Measurements from ENCODE around the gene KDM4B. TPM values are rescaled to one million over a fixed set of nuclear protein-coding genes. Genes with fewer than 3 reads are reported as not detected.
A peak's percentile ranks its signal among the peaks of the same experiment; 100 is the strongest.

Gene KDM4B
- total and polyA plus RNA-seq, 2 of the 8 experiments (the other 6 are each of a cell fraction or from before 2014, with no cell fraction given), result 12.0 to 31.9 TPM

DNA sequence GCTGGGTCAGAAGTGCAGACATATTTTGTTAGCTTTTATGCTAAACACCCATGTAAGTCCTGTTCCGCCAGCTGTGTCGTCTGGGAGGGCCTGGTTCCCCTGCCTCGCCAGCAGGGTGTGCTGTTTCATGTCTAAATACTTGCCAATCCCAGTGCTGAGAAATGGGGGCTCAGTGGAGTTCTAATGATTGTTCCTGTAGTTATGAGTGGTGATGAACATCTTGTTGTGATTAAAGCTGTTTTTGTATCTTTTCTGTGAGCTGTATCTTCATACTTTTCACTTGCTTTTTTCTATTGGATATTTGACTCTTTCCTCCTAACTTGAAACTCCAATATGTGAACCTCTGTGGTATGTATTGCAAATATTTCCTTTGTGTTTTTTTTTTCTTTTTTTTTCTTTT lies 32.7 kb downstream of the KDM4B start:
- H3K36me3 ChIP-seq (ENCODE audit: control insufficient read depth in 2 of 4, insufficient read depth in 4 of 4, low read length in 3 of 4), result no peaks in the 10 kb centered on the region
- no peak overlapping the region for H3K18ac ChIP-seq (ENCODE audit: extremely low read depth, low read length)
- CTCF ChIA-PET (ENCODE audit: partially characterized antibody), result interaction anchor here (0.6 to 5.3 kb wide), 36 partner anchors 10 to 1520 kb away, joined by 3 to 175 read pairs (median 4); partner anchors contain the start of genes KDM4B and PLIN3
- no peak overlapping the region for H2BK120ac ChIP-seq (replicated peaks; ENCODE audit: low read depth, low read length)
- H2BK5ac ChIP-seq (ENCODE audit: low read depth, low read length), result no peak overlapping the region
- no peak overlapping the region for H2BK15ac ChIP-seq (ENCODE audit: low read length)
- H3K4me3 ChIP-seq (ENCODE audit: extremely low read depth in 1 of 4, insufficient read depth in 2 of 4, low read depth in 3 of 4, low read length in 4 of 4), result no peak overlapping the region
- no peaks in the 10 kb centered on the region for H3K27me3 ChIP-seq (replicated peaks in 1 of 4; ENCODE audit: control insufficient read depth in 3 of 4, extremely low read depth in 1 of 4, insufficient read depth in 3 of 4, low read length in 3 of 4)
- H3K56ac ChIP-seq (replicated peaks; ENCODE audit: insufficient read length, low read depth, low read length), result no peak overlapping the region
- H4K8ac ChIP-seq (ENCODE audit: extremely low read depth, insufficient read depth, low read length), result no peak overlapping the region
- no peak for DNase-seq (ENCODE audit: low read depth in 1 of 2, low spot score in 2 of 2)
- H2BK12ac ChIP-seq (ENCODE audit: low read depth, low read length), result no peak overlapping the region
- no peaks in the 10 kb centered on the region for H3K9me3 ChIP-seq (ENCODE audit: insufficient read depth in 2 of 2, low read depth in 1 of 2, low read length in 1 of 2)
- no peak overlapping the region for H4K5ac ChIP-seq (ENCODE audit: insufficient read length, low read depth, low read length)
- POLR2A ChIA-PET (ENCODE audit: partially characterized antibody), result interaction anchor here (0.6 kb wide), 1 partner anchor 125 kb away, joined by 3 read pairs; no protein-coding TSS in a partner anchor
- no peak overlapping the region for H2AFZ ChIP-seq (ENCODE audit: low read length)
- no peak overlapping the region for H3K14ac ChIP-seq (ENCODE audit: insufficient read length)
- H4K91ac ChIP-seq (replicated peaks; ENCODE audit: insufficient read length, low read length), result no peak overlapping the region
- H3K27ac ChIP-seq (ENCODE audit: low read depth, low read length), result no peak overlapping the region
- no peak overlapping the region for H2AK5ac ChIP-seq (ENCODE audit: low read depth, low read length)
- H3K9ac ChIP-seq (replicated peaks in 1 of 4; ENCODE audit: extremely low read depth in 1 of 4, low read depth in 3 of 4, low read length in 3 of 4), result no peak overlapping the region
- H3K79me2 ChIP-seq (ENCODE audit: control insufficient read depth in 1 of 2, insufficient read depth in 2 of 2, low read length in 2 of 2), result peaks cover 0 to 49% of the 10 kb centered on the region in 2 experiments; a peak in 2 of 4 replicates
- H4K20me1 ChIP-seq (replicated peaks in 1 of 2; ENCODE audit: control insufficient read depth in 1 of 2, insufficient read depth in 2 of 2, low read length in 2 of 2), result peaks cover 12 to 15% of the 10 kb centered on the region in 2 experiments
- peaks cover 10% of the 10 kb centered on the region; the same call in 1 of the 2 replicates for H3K23me2 ChIP-seq (ENCODE audit: low read depth, low read length)
- H3K79me1 ChIP-seq (ENCODE audit: low read depth, low read length), result peaks cover 19% of the 10 kb centered on the region
- FAIRE-seq, result peak; percentile 95
- H3K23ac ChIP-seq (ENCODE audit: insufficient read length), result no peak overlapping the region
- no peak overlapping the region for H3K4me2 ChIP-seq (ENCODE audit: insufficient read depth in 1 of 2, low read depth in 2 of 2, low read length in 2 of 2)
- no peak overlapping the region for H3K4ac ChIP-seq (replicated peaks; ENCODE audit: insufficient read length, low read depth, low read length)
- H3K4me1 ChIP-seq (replicated peaks in 1 of 4; ENCODE audit: control insufficient read depth in 3 of 4, insufficient read depth in 4 of 4, low read length in 3 of 4), result no peaks in the 10 kb centered on the region; a peak in 1 of 7 replicates
- H2BK20ac ChIP-seq (ENCODE audit: low read length), result no peak overlapping the region
- 51% methylated on average over 3 of the region's 3 CpGs; no CpG with 5 or more reads in 1 of the 2 experiments for WGBS, 2 experiments (ENCODE audit: extremely low coverage in 1 of 2, insufficient coverage in 1 of 2, insufficient read length in 1 of 2, insufficient replicate concordance in 2 of 2, low coverage in 1 of 2, low lambda C conversion rate in 2 of 2, missing lambda C conversion rate in 1 of 2)
- no peak for TF ChIP-seq HDAC6 (IDR thresholded peaks at IDR 0.05; ENCODE audit: low read depth, low read length)
- no peak for TF ChIP-seq EP300 (IDR thresholded peaks at IDR 0.05; ENCODE audit: borderline replicate concordance in 1 of 2, low read depth in 2 of 2, low read length in 2 of 2)
- no peak for TF ChIP-seq CREB1 (IDR thresholded peaks at IDR 0.05)
- no peak for TF ChIP-seq SUZ12 (IDR thresholded peaks at IDR 0.05; ENCODE audit: low read length)
- peak; percentile 57 to 67 for TF ChIP-seq RAD21 (IDR thresholded peaks at IDR 0.05 in 1 of 2, conservative IDR thresholded peaks at IDR 0.05 in 1 of 2; ENCODE audit: low read depth in 2 of 2, low read length in 2 of 2)
- no peak for TF ChIP-seq POLR2AphosphoS5 (IDR thresholded peaks at IDR 0.05; ENCODE audit: low read depth, low read length)
- TF ChIP-seq, protein P1, sequence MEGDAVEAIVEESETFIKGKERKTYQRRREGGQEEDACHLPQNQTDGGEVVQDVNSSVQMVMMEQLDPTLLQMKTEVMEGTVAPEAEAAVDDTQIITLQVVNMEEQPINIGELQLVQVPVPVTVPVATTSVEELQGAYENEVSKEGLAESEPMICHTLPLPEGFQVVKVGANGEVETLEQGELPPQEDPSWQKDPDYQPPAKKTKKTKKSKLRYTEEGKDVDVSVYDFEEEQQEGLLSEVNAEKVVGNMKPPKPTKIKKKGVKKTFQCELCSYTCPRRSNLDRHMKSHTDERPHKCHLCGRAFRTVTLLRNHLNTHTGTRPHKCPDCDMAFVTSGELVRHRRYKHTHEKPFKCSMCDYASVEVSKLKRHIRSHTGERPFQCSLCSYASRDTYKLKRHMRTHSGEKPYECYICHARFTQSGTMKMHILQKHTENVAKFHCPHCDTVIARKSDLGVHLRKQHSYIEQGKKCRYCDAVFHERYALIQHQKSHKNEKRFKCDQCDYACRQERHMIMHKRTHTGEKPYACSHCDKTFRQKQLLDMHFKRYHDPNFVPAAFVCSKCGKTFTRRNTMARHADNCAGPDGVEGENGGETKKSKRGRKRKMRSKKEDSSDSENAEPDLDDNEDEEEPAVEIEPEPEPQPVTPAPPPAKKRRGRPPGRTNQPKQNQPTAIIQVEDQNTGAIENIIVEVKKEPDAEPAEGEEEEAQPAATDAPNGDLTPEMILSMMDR (IDR thresholded peaks at IDR 0.05; ENCODE audit: control extremely low read depth in 1 of 3, insufficient read depth in 1 of 3, low read depth in 1 of 3, low read length in 3 of 3), result peak; percentile 76 to 94 (median 93)
- peak; percentile 63; the same call in 1 of the 2 replicates for TF ChIP-seq GABPA (IDR thresholded peaks at IDR 0.05; ENCODE audit: borderline replicate concordance, insufficient read depth, low read length)
- TF ChIP-seq, protein P2, sequence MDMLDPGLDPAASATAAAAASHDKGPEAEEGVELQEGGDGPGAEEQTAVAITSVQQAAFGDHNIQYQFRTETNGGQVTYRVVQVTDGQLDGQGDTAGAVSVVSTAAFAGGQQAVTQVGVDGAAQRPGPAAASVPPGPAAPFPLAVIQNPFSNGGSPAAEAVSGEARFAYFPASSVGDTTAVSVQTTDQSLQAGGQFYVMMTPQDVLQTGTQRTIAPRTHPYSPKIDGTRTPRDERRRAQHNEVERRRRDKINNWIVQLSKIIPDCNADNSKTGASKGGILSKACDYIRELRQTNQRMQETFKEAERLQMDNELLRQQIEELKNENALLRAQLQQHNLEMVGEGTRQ (IDR thresholded peaks at IDR 0.05; ENCODE audit: low read length), result no peak
